A549 (cell line): ENCODE data around the gene G2E3. TPM values are rescaled to one million over a fixed set of nuclear protein-coding genes. Genes with fewer than 3 reads are reported as not detected.
"Not testable (repeated sequence)": the region's sequence is repeated elsewhere in the genome, so short reads cannot be mapped to it uniquely, and the experiment has no call there.

Experiments
- ATAC-seq, 2 experiments: fragments of 200-7000 bp in 1 of 2; fragments of >200 bp in 1 of 2; cut with Nextera tagmentation in 1 of 2; cut with Tn5 transposase in 1 of 2; 3 replicates each; pipeline versions ENCODE4 v1.8.0 to v1.9.1; 2018 to 2020; ENCODE audit warnings: mild to moderate bottlenecking in 1 of 2, moderate library complexity in 1 of 2
- CTCF ChIA-PET: fragments of 300-600 bp; sonication (Branson Sonifier 250); formaldehyde crosslinking; extraction: SDS; loops from one replicate; lab custom pipeline; 2021; ENCODE audit warnings: antibody characterized with exemption, inconsistent platforms; lab: Yijun Ruan, JAX
- POLR2A ChIA-PET: fragments of 350-600 bp; formaldehyde crosslinking; extraction: SDS; loops from one replicate; lab custom pipeline; 2021; ENCODE audit warnings: antibody characterized with exemption, inconsistent platforms; lab: Yijun Ruan, JAX
- DNase-seq, 2 experiments: peaks; one replicate each; pipeline versions ENCODE4 v3.0.0 to v3.0.0-alpha.2; 2011 to 2016; ENCODE audit warnings: low read depth in 1 of 2, low spot score in 1 of 2
- FAIRE-seq: peaks from 2 replicates; lab custom pipeline; 2011; peaks lifted over from hg19 to GRCh38; lab: Jason Lieb, UNC
- H3K27ac ChIP-seq, 2 experiments: fragments of >200 bp; sonication (Bioruptor Twin); formaldehyde crosslinking; 3 replicates each; pipeline ENCODE4 v1.5.1; 2016 to 2017
- H3K4me1 ChIP-seq: fragments of >200 bp; sonication (Bioruptor Twin); formaldehyde crosslinking; 3 replicates; pipeline ENCODE4 v1.6.1; 2016
- H3K4me2 ChIP-seq: fragments of >200 bp; sonication (Bioruptor Twin); formaldehyde crosslinking; 3 replicates; pipeline ENCODE4 v1.6.1; 2016
- H3K4me3 ChIP-seq: fragments of >200 bp; sonication (Bioruptor Twin); formaldehyde crosslinking; 3 replicates; pipeline ENCODE4 v1.5.1; 2016
- H3K9me3 ChIP-seq: fragments of >200 bp; sonication (Bioruptor Twin); formaldehyde crosslinking; 3 replicates; pipeline ENCODE4 v1.6.1; 2016
- BCL3 ChIP-seq: fragments of >200 bp; sonication (Bioruptor Twin); formaldehyde crosslinking; IDR thresholded peaks from 3 replicates; pipeline ENCODE4 v1.6.1; 2016
- BHLHE40 ChIP-seq: IDR thresholded peaks from 2 replicates; pipeline ENCODE4 v1.6.1; 2012; ENCODE audit warnings: low read depth, low read length, inconsistent platforms
- CBX8 ChIP-seq: fragments of 200-600 bp; sonication (generic); IDR thresholded peaks from 2 replicates; pipeline ENCODE4 v1.6.1; 2016
- CHD2 ChIP-seq: fragments of 150-350 bp; IDR thresholded peaks from 2 replicates; pipeline ENCODE4 v1.6.1; 2014; ENCODE audit warnings: low read length; ENCODE audit not compliant: partially characterized antibody
- CTCF ChIP-seq: fragments of >200 bp; sonication (Bioruptor Twin); formaldehyde crosslinking; IDR thresholded peaks from 3 replicates; pipeline ENCODE4 v1.5.1; 2016
- EP300 ChIP-seq, 2 experiments: fragments of >200 bp; sonication (Bioruptor Twin); formaldehyde crosslinking; IDR thresholded peaks; 2 replicates in 1 of 2; 3 replicates in 1 of 2; pipeline ENCODE4 v1.6.1; 2016 to 2017
- FOSL2 ChIP-seq, 2 experiments: fragments of 450-650 bp in 1 of 2; fragments of >200 bp in 1 of 2; sonication (Bioruptor Twin) in 1 of 2; formaldehyde crosslinking; IDR thresholded peaks; 2 replicates each; pipeline versions ENCODE4 v1.5.0 to v1.6.1; 2016 to 2020; ENCODE audit warnings: mild to moderate bottlenecking in 1 of 2, moderate library complexity in 1 of 2
- HMGXB4 ChIP-seq: fragments of 250-450 bp; sonication (Bioruptor Pico); IDR thresholded peaks from 2 replicates; pipeline ENCODE4 v1.5.0; 2021; ENCODE audit warnings: mild to moderate bottlenecking, moderate library complexity, borderline replicate concordance
- HOXA7 ChIP-seq: fragments of 250-450 bp; sonication (Bioruptor Pico); IDR thresholded peaks from 2 replicates; pipeline ENCODE4 v1.5.0; 2020; ENCODE audit warnings: mild to moderate bottlenecking, moderate library complexity
- HOXB13 ChIP-seq: fragments of 250-450 bp; sonication (Bioruptor Pico); IDR thresholded peaks from 2 replicates; pipeline ENCODE4 v1.5.0; 2020; ENCODE audit warnings: low read depth, mild to moderate bottlenecking, moderate library complexity
- HOXB5 ChIP-seq: fragments of 250-450 bp; sonication (Bioruptor Pico); IDR thresholded peaks from 2 replicates; pipeline ENCODE4 v1.5.0; 2020; ENCODE audit warnings: mild to moderate bottlenecking, moderate library complexity
- JUN ChIP-seq, 2 experiments: fragments of >200 bp; sonication (Bioruptor Twin); formaldehyde crosslinking; IDR thresholded peaks; 2 replicates in 1 of 2; 3 replicates in 1 of 2; pipeline ENCODE4 v1.6.1; 2016 to 2017
- KDM1A ChIP-seq: fragments of 200-600 bp; sonication (generic); IDR thresholded peaks from 2 replicates; pipeline ENCODE4 v1.6.1; 2016; ENCODE audit warnings: low read depth, mild to moderate bottlenecking
- MAFK ChIP-seq: fragments of 450-650 bp; IDR thresholded peaks from 2 replicates; pipeline ENCODE4 v1.6.1; 2014; ENCODE audit not compliant: partially characterized antibody
- MAX ChIP-seq: IDR thresholded peaks from 2 replicates; pipeline ENCODE4 v1.6.1; 2012
- NFE2L2 ChIP-seq: fragments of 150-350 bp; conservative IDR thresholded peaks from 2 replicates; pipeline ENCODE4 v1.6.1; 2014; ENCODE audit warnings: low read length
- NR3C1 ChIP-seq: fragments of >200 bp; sonication (Bioruptor Twin); formaldehyde crosslinking; IDR thresholded peaks from 3 replicates; pipeline ENCODE4 v1.6.1; 2017
- RCOR1 ChIP-seq: fragments of 150-350 bp; IDR thresholded peaks from 2 replicates; pipeline ENCODE4 v1.6.1; 2014; ENCODE audit warnings: antibody characterized with exemption, low read length, low read depth
- ZC3H11A ChIP-seq: fragments of 450-650 bp; IDR thresholded peaks from 2 replicates; pipeline ENCODE4 v1.6.1; 2014; ENCODE audit warnings: antibody characterized with exemption, mild to moderate bottlenecking
- ZNF302 ChIP-seq: fragments of 250-450 bp; sonication (Bioruptor Pico); IDR thresholded peaks from 2 replicates; pipeline ENCODE4 v1.9.0; 2021; ENCODE audit warnings: inconsistent platforms, mild to moderate bottlenecking, moderate library complexity
- ZSCAN20 ChIP-seq: fragments of 250-450 bp; sonication (Bioruptor Pico); IDR thresholded peaks from 2 replicates; pipeline ENCODE4 v1.8.0; 2022; ENCODE audit warnings: mild to moderate bottlenecking, moderate library complexity
- WGBS: methylation state at CpG from one replicate; pipeline ENCODE4 v1.1.6; 2017; ENCODE audit errors: missing lambda C conversion rate; 5-methylcytosine and 5-hydroxymethylcytosine counted together
- polyA plus RNA-seq, 4 experiments: library from polyadenylated mRNA; depleted of rRNA in 3 of 4; stranded (reverse); fragments of >200 nt; fragmentation: RNase III in 1 of 4; extraction: RNeasy Plus Mini Kit Qiagen cat#74134 plus additional on column Dnase treatment in 1 of 4; gene quantifications; 2 replicates in 3 of 4; 3 replicates in 1 of 4; pipeline ENCODE4 v1.2.3, GENCODE V29; 2011 to 2017

G2E3 gene
- polyA plus RNA-seq, 2 of the 4 experiments (the other 2 are of a cell fraction): 18.2 to 27.9 TPM

GRCh38 chr14:30533126-30533525 lies 25.8 kb upstream of the G2E3 start:
- DNase-seq (no peak), FAIRE-seq (no peak), ATAC-seq (no peak)
- TF ChIP-seq MAFK: peak; percentile 61
- no peak for TF ChIP-seq JUN (IDR thresholded peaks at IDR 0.05)
- no peak for TF ChIP-seq ZC3H11A
- no peak overlapping the region for H3K4me3 ChIP-seq
- no peaks in the 10 kb centered on the region for H3K9me3 ChIP-seq
- ChIA-PET POLR2A (no interaction called here), CTCF (interaction anchor here (1.5 to 1.8 kb wide), 2 partner anchors 11 kb away, joined by 3 to 5 read pairs; no protein-coding TSS in a partner anchor)
- H3K4me2 ChIP-seq: no peak overlapping the region
- 95% methylated on average over 1 of the region's 1 CpG for WGBS
- H3K27ac ChIP-seq: no peak overlapping the region
- H3K4me1 ChIP-seq: no peaks in the 10 kb centered on the region

- POLR2A ChIA-PET: no interaction called here
- H3K9me3 ChIP-seq: peaks cover 5% of the 10 kb centered on the region; the same call in 2 of the 3 replicates
Measured at GRCh38 chr14:30541318-30541717, 17.6 kb upstream of the G2E3 start.

GRCh38 chr14:30546735-30547134 lies 12.2 kb upstream of the G2E3 start:
- FAIRE-seq, H3K9me3 ChIP-seq, H3K4me2 ChIP-seq, DNase-seq, ATAC-seq, H3K4me3 ChIP-seq, H3K27ac ChIP-seq: not testable (repeated sequence)
- ChIA-PET POLR2A (interaction anchor here (0.6 kb wide), 1 partner anchor 71 kb away, joined by 4 read pairs; no protein-coding TSS in a partner anchor), CTCF (interaction anchor here (0.7 kb wide), 1 partner anchor 27 kb away, joined by 3 read pairs; no protein-coding TSS in a partner anchor)
- peaks cover 17% of the 10 kb centered on the region; the same call in 2 of the 3 replicates for H3K4me1 ChIP-seq
- WGBS: 43% methylated on average over 4 of the region's 4 CpGs

More at GRCh38 chr14:30541318-30541717, 17.6 kb upstream of the G2E3 start:
- Histone ChIP-seq H3K4me1 (no peaks in the 10 kb centered on the region), H3K27ac (no peak overlapping the region), H3K4me2 (no peak overlapping the region), H3K4me3 (no peak overlapping the region)
- DNase-seq: no peak
- TF ChIP-seq HOXB5 (CRISPR knock-in tag): no peak
- no peak for TF ChIP-seq CTCF
- no peak for TF ChIP-seq ZSCAN20
- TF ChIP-seq FOSL2 (IDR thresholded peaks at IDR 0.05): no peak
- peak; percentile 43; the same call in 1 of the 2 replicates for TF ChIP-seq FOSL2 (CRISPR knock-in tag; IDR thresholded peaks at IDR 0.05)
- TF ChIP-seq KDM1A: no peak
- TF ChIP-seq HOXB13 (CRISPR knock-in tag): no peak
- no peak for TF ChIP-seq RCOR1
- no peak for TF ChIP-seq HOXA7 (CRISPR knock-in tag)
- CTCF ChIA-PET: interaction anchor here (1.0 kb wide), 2 partner anchors 10 kb away, joined by 3 read pairs; no protein-coding TSS in a partner anchor
- ATAC-seq: no peak
- WGBS: 50% methylated on average over 1 of the region's 1 CpG
- no peak for FAIRE-seq

- no peak overlapping the region for H3K27ac ChIP-seq
- FAIRE-seq (no peak), ATAC-seq (no peak), DNase-seq (no peak)
- H3K4me2 ChIP-seq: no peak overlapping the region
- TF ChIP-seq MAX: no peak
- TF ChIP-seq NFE2L2: no peak
- peaks cover 17% of the 10 kb centered on the region; the same call in 2 of the 3 replicates for H3K4me1 ChIP-seq
- WGBS: 72% methylated on average over 15 of the region's 40 CpGs
- CTCF ChIA-PET: no interaction called here
- no peak overlapping the region for H3K4me3 ChIP-seq
- POLR2A ChIA-PET: no interaction called here
- peaks cover 8% of the 10 kb centered on the region; the same call in 2 of the 3 replicates for H3K9me3 ChIP-seq
Measured at GRCh38 chr14:30547388-30548048, 11.4 kb upstream of the G2E3 start.

GRCh38 chr14:30550335-30550734 lies 8.6 kb upstream of the G2E3 start:
- POLR2A ChIA-PET: no interaction called here
- FAIRE-seq: no peak
- ATAC-seq: peak in 1 of 2 experiments; percentile 49; a peak in 2 of 6 replicates
- no peak overlapping the region for H3K4me3 ChIP-seq
- H3K27ac ChIP-seq: no peak overlapping the region
- H3K4me1 ChIP-seq: peaks cover 27% of the 10 kb centered on the region
- CTCF ChIA-PET: interaction anchor here (1.1 to 1.8 kb wide), 3 partner anchors 9 to 61 kb away, joined by 3 to 4 read pairs (median 3); no protein-coding TSS in a partner anchor
- peak overlapping the region; percentile 37; the same call in 2 of the 3 replicates for H3K4me2 ChIP-seq
- peaks cover 8% of the 10 kb centered on the region; the same call in 2 of the 3 replicates for H3K9me3 ChIP-seq
- no peak for DNase-seq
- TF ChIP-seq EP300 (IDR thresholded peaks at IDR 0.05) (no peak), NR3C1 (no peak), HMGXB4 (no peak), ZNF302 (CRISPR knock-in tag) (no peak), CHD2 (no peak), ZC3H11A (no peak), KDM1A (no peak), CBX8 (no peak), BCL3 (no peak), BHLHE40 (no peak), HOXA7 (CRISPR knock-in tag) (no peak), HOXB5 (CRISPR knock-in tag) (no peak)
